Measurements from ENCODE around the gene NELL1. TPM values are rescaled to one million over a fixed set of nuclear protein-coding genes. Genes with fewer than 3 reads are reported as not detected.

NELL1 gene
- total RNA-seq, 1 donor from 2014 or later: 0.45 TPM

DNA sequence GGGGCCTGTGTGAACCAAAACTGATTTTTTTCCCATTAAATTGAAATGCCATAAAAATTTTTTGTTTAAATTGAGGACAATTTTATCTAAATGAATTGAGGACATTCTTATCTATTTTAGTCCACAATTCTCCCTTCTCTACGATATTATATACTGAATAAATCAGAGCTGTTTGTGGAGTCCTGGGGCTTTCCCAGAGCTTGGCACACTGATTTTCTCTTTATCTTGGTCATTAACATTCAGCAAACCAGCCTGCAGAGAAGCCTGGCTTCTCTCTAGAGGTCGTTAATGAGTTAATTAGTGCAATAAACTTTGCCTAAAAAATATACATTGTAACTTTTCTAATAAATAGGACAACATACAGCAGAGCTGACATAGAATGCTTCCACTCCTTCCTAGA, 615.7 kb downstream of the NELL1 start:
- H3K4me1 Mint-ChIP-seq (ENCODE audit: low read depth, unreplicated experiment): no peaks in the 10 kb centered on the region
- TF ChIP-seq, protein P1, sequence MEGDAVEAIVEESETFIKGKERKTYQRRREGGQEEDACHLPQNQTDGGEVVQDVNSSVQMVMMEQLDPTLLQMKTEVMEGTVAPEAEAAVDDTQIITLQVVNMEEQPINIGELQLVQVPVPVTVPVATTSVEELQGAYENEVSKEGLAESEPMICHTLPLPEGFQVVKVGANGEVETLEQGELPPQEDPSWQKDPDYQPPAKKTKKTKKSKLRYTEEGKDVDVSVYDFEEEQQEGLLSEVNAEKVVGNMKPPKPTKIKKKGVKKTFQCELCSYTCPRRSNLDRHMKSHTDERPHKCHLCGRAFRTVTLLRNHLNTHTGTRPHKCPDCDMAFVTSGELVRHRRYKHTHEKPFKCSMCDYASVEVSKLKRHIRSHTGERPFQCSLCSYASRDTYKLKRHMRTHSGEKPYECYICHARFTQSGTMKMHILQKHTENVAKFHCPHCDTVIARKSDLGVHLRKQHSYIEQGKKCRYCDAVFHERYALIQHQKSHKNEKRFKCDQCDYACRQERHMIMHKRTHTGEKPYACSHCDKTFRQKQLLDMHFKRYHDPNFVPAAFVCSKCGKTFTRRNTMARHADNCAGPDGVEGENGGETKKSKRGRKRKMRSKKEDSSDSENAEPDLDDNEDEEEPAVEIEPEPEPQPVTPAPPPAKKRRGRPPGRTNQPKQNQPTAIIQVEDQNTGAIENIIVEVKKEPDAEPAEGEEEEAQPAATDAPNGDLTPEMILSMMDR (IDR thresholded peaks at IDR 0.05; ENCODE audit: insufficient read depth, low read depth, low read length): no peak
- no peak for TF ChIP-seq EZH2 (IDR thresholded peaks at IDR 0.05; ENCODE audit: insufficient read depth, low read length)
- Histone ChIP-seq H3K4me1 (ENCODE audit: insufficient read depth, low read length) (no peaks in the 10 kb centered on the region), H4K20me1 (ENCODE audit: insufficient read depth, low read length) (no peaks in the 10 kb centered on the region), H3K27me3 (ENCODE audit: insufficient read depth, low read length) (no peaks in the 10 kb centered on the region), H3K36me3 (ENCODE audit: insufficient read depth, low read length) (no peaks in the 10 kb centered on the region), H2AFZ (ENCODE audit: low read depth, low read length) (no peak overlapping the region), H3K4me2 (ENCODE audit: low read length) (no peak overlapping the region), H3K9me3 (ENCODE audit: insufficient read depth, low read depth, low read length) (peaks cover 4% of the 10 kb centered on the region), H3K4me3 (ENCODE audit: insufficient read depth, low read depth, low read length) (no peak overlapping the region), H3K9ac (ENCODE audit: low read length) (no peak overlapping the region), H3K27ac (ENCODE audit: low read depth, low read length) (no peak overlapping the region), H3K79me2 (ENCODE audit: insufficient read depth, low read length) (no peaks in the 10 kb centered on the region)
- no peaks in the 10 kb centered on the region for H3K36me3 Mint-ChIP-seq (ENCODE audit: low read depth, unreplicated experiment)
- FAIRE-seq: no peak
- no peak for DNase-seq (ENCODE audit: low read depth)
- no peaks in the 10 kb centered on the region for H3K9me3 Mint-ChIP-seq (ENCODE audit: unreplicated experiment)
- no peaks in the 10 kb centered on the region for H3K27me3 Mint-ChIP-seq (ENCODE audit: low read depth, unreplicated experiment)
- no peak overlapping the region for H3K4me3 Mint-ChIP-seq (ENCODE audit: unreplicated experiment)
- no peak overlapping the region for H3K27ac Mint-ChIP-seq (ENCODE audit: unreplicated experiment)

DNA sequence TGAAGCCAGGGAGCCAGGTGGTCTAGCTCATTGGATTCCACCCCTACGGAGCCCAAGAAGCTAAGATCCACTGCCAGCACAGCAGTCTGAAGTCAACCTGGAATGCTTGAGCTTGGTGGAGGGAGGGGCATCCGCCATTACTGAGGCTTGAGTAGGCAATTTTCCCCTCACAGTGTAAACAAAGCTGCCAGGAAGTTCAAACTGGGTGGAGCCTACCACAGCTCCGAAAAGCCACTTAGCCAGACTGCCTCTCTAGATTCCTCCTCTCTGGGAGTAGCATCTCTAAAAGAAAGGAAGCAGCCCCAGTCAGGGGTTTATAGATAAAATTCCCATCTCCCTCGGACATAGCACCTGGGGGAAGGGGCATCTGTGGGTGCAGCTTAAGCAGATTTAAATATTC, 620.3 kb downstream of the NELL1 start:
- no peak overlapping the region for H3K27ac ChIP-seq (ENCODE audit: low read depth, low read length)
- H3K27me3 ChIP-seq (ENCODE audit: insufficient read depth, low read length): no peaks in the 10 kb centered on the region
- H3K4me1 ChIP-seq (ENCODE audit: insufficient read depth, low read length): no peaks in the 10 kb centered on the region
- no peak overlapping the region for H2AFZ ChIP-seq (ENCODE audit: low read depth, low read length)
- Mint-ChIP-seq H3K9me3 (ENCODE audit: unreplicated experiment) (peaks cover 7% of the 10 kb centered on the region), H3K27ac (ENCODE audit: unreplicated experiment) (no peak overlapping the region), H3K4me3 (ENCODE audit: unreplicated experiment) (no peak overlapping the region), H3K4me1 (ENCODE audit: low read depth, unreplicated experiment) (no peaks in the 10 kb centered on the region), H3K27me3 (ENCODE audit: low read depth, unreplicated experiment) (no peaks in the 10 kb centered on the region), H3K36me3 (ENCODE audit: low read depth, unreplicated experiment) (no peaks in the 10 kb centered on the region)
- no peaks in the 10 kb centered on the region for H3K36me3 ChIP-seq (ENCODE audit: insufficient read depth, low read length)
- no peaks in the 10 kb centered on the region for H4K20me1 ChIP-seq (ENCODE audit: insufficient read depth, low read length)
- no peak for DNase-seq (ENCODE audit: low read depth)
- H3K4me2 ChIP-seq (ENCODE audit: low read length): no peak overlapping the region
- no peak for TF ChIP-seq EZH2 (IDR thresholded peaks at IDR 0.05; ENCODE audit: insufficient read depth, low read length)
- TF ChIP-seq, protein P1 (IDR thresholded peaks at IDR 0.05; ENCODE audit: insufficient read depth, low read depth, low read length): no peak
- H3K9me3 ChIP-seq (ENCODE audit: insufficient read depth, low read depth, low read length): no peaks in the 10 kb centered on the region
- no peak overlapping the region for H3K9ac ChIP-seq (ENCODE audit: low read length)
- H3K79me2 ChIP-seq (ENCODE audit: insufficient read depth, low read length): no peaks in the 10 kb centered on the region
- no peak for FAIRE-seq
- no peak overlapping the region for H3K4me3 ChIP-seq (ENCODE audit: insufficient read depth, low read depth, low read length)

DNA sequence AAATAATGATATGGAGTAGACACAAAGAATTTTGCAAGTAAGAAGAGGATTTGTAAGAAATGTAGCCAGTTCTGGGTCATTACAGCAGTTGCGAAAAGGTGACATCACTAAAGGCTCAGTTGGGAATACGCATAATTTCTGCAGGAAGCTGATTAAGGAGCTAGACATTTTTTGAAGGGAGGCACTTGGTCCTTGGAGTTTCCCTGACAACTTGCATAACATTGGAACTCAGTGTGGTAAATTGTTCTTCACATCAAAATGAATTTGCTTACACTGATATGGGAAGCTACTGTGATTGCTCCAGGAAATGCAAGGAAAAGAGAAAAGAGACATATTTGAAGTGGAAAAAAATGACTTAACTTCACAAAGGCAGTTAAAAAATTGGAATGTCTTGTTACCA, 626.1 kb downstream of the NELL1 start:
- FAIRE-seq (no peak), DNase-seq (ENCODE audit: low read depth) (no peak)
- peaks cover 6% of the 10 kb centered on the region for H3K9me3 Mint-ChIP-seq (ENCODE audit: unreplicated experiment)

More for the DNA sequence above, 626.1 kb downstream of the NELL1 start:
- H3K4me3 ChIP-seq (ENCODE audit: insufficient read depth, low read depth, low read length): no peak overlapping the region
- TF ChIP-seq, protein P1 (IDR thresholded peaks at IDR 0.05; ENCODE audit: insufficient read depth, low read depth, low read length): no peak
- no peak for TF ChIP-seq EZH2 (IDR thresholded peaks at IDR 0.05; ENCODE audit: insufficient read depth, low read length)
- no peaks in the 10 kb centered on the region for H4K20me1 ChIP-seq (ENCODE audit: insufficient read depth, low read length)
- no peak overlapping the region for H3K4me3 Mint-ChIP-seq (ENCODE audit: unreplicated experiment)
- no peaks in the 10 kb centered on the region for H3K4me1 Mint-ChIP-seq (ENCODE audit: low read depth, unreplicated experiment)
- no peaks in the 10 kb centered on the region for H3K27me3 ChIP-seq (ENCODE audit: insufficient read depth, low read length)
- H3K9me3 ChIP-seq (ENCODE audit: insufficient read depth, low read depth, low read length): no peaks in the 10 kb centered on the region
- H3K4me2 ChIP-seq (ENCODE audit: low read length): no peak overlapping the region
- H3K9ac ChIP-seq (ENCODE audit: low read length): no peak overlapping the region
- H3K27me3 Mint-ChIP-seq (ENCODE audit: low read depth, unreplicated experiment): peaks cover 3% of the 10 kb centered on the region
- no peaks in the 10 kb centered on the region for H3K36me3 ChIP-seq (ENCODE audit: insufficient read depth, low read length)
- no peaks in the 10 kb centered on the region for H3K36me3 Mint-ChIP-seq (ENCODE audit: low read depth, unreplicated experiment)
- no peaks in the 10 kb centered on the region for H3K79me2 ChIP-seq (ENCODE audit: insufficient read depth, low read length)
- no peaks in the 10 kb centered on the region for H3K4me1 ChIP-seq (ENCODE audit: insufficient read depth, low read length)
- no peak overlapping the region for H3K27ac ChIP-seq (ENCODE audit: low read depth, low read length)
- H2AFZ ChIP-seq (ENCODE audit: low read depth, low read length): no peak overlapping the region
- H3K27ac Mint-ChIP-seq (ENCODE audit: unreplicated experiment): no peak overlapping the region

Data from astrocyte (in vitro differentiated cells and primary cell).